ENCODE measurements around the gene B4GALT7.

GRCh38 chr5:177576169-177576568 is 23.8 kb upstream of the B4GALT7 start:
- TF ChIP-seq POLR2A (IDR thresholded peaks at IDR 0.05) (no peak), POLR2AphosphoS5 (IDR thresholded peaks at IDR 0.05) (no peak)
- TF ChIP-seq, protein P1, sequence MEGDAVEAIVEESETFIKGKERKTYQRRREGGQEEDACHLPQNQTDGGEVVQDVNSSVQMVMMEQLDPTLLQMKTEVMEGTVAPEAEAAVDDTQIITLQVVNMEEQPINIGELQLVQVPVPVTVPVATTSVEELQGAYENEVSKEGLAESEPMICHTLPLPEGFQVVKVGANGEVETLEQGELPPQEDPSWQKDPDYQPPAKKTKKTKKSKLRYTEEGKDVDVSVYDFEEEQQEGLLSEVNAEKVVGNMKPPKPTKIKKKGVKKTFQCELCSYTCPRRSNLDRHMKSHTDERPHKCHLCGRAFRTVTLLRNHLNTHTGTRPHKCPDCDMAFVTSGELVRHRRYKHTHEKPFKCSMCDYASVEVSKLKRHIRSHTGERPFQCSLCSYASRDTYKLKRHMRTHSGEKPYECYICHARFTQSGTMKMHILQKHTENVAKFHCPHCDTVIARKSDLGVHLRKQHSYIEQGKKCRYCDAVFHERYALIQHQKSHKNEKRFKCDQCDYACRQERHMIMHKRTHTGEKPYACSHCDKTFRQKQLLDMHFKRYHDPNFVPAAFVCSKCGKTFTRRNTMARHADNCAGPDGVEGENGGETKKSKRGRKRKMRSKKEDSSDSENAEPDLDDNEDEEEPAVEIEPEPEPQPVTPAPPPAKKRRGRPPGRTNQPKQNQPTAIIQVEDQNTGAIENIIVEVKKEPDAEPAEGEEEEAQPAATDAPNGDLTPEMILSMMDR (IDR thresholded peaks at IDR 0.05) = no peak
